IgD-negative memory B cell (primary cell): Measurements from ENCODE around the gene MRTFA. TPM values are rescaled to one million over a fixed set of nuclear protein-coding genes. Genes with fewer than 3 reads are reported as not detected.

Source experiments
- H3K27ac Mint-ChIP-seq, 3 donors: one replicate each; pipeline ENCODE4 v1.8.0; 2020 to 2022; ENCODE audit warnings: mild to moderate bottlenecking in 3 of 3, mixed read lengths in 3 of 3, moderate library complexity in 1 of 3
- H3K27me3 Mint-ChIP-seq: one replicate; pipeline ENCODE4 v1.8.0; 2021; ENCODE audit warnings: mixed read lengths
- H3K36me3 Mint-ChIP-seq: one replicate; pipeline ENCODE4 v1.8.0; 2020; ENCODE audit warnings: mild to moderate bottlenecking, mixed read lengths
- H3K4me1 Mint-ChIP-seq, 3 donors: one replicate each; pipeline ENCODE4 v1.8.0; 2020 to 2022; ENCODE audit warnings: mixed read lengths in 3 of 3, mild to moderate bottlenecking in 1 of 3
- H3K4me3 Mint-ChIP-seq, 4 donors: one replicate each; pipeline ENCODE4 v1.8.0; 2020 to 2022; ENCODE audit warnings: mild to moderate bottlenecking in 4 of 4, mixed read lengths in 4 of 4, moderate library complexity in 3 of 4
- H3K9me3 Mint-ChIP-seq, 3 donors: one replicate each; pipeline ENCODE4 v1.8.0; 2020 to 2021; ENCODE audit warnings: mixed read lengths in 3 of 3, mild to moderate bottlenecking in 1 of 3
- polyA plus RNA-seq: library from polyadenylated mRNA; unstranded; fragments of 300-500 nt; fragmentation: Illumina TruSeq; gene quantifications from one replicate; pipeline ENCODE4 v1.2.3, GENCODE V29; 2021

Gene MRTFA
- polyA plus RNA-seq, 1 donor from 2014 or later = 17.2 TPM

DNA sequence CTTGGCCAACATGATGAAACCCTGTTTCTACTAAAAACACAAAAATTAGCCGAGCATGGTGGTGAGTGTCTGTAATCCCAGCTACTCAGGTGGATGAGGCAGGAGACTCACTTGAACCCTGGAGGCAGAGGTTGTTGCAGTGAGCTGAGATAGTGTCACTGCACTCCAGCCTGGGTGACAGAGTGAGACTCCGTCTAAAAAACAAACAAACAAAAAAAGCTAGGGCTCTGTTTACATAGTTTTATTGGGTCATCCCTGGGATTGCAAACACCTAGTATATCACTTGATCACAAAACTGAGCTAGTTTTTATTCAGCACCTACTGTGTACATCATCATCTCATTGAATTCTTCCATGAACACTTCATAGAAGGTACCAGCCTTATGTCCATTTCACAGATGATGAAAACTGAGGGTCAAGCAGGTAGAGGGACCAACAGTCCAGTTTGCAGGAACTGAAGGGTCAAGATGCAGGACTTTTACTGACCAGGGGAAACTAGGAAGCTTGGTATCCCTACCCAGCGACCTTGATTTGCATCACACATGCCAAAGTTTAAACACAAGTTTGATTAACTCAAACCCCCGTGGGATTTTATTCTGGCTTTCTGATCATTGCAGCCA lies 9.2 kb upstream of the MRTFA start:
- Mint-ChIP-seq H3K4me1 (peaks cover 11 to 18% (median 14%) of the 10 kb centered on the region in 3 donors), H3K4me3 (peak overlapping the region in 1 of 4 donors; percentile 63), H3K9me3 (no peaks in the 10 kb centered on the region), H3K36me3 (peaks cover 1% of the 10 kb centered on the region), H3K27ac (peak overlapping the region in 1 of 3 donors; percentile 67), H3K27me3 (no peaks in the 10 kb centered on the region)

DNA sequence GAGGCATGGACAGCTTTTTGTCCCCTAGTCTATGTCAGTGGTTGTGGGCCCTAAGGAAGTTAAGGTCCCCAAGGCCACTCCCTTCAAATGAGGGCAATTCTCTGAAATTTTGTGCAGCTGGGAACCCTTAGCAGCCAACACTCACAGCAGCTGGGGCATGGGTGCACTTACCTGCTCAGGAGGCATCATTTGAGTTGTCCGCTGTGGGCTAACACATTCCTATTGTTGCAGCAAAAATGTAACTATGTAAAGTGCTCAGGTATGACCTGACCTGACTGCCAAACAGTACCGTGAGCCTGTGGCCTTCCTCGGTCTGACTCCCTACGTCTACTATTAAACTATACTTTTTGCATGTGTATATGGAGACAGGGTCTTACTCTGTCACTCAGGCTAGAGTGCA lies 5.8 kb upstream of the MRTFA start:
- H3K9me3 Mint-ChIP-seq = no peaks in the 10 kb centered on the region
- H3K36me3 Mint-ChIP-seq = peaks cover 1% of the 10 kb centered on the region
- no peak overlapping the region for H3K27ac Mint-ChIP-seq
- H3K27me3 Mint-ChIP-seq = no peaks in the 10 kb centered on the region
- peak overlapping the region in 1 of 4 donors; percentile 39 for H3K4me3 Mint-ChIP-seq
- peaks cover 7 to 12% (median 11%) of the 10 kb centered on the region in 3 donors for H3K4me1 Mint-ChIP-seq

DNA sequence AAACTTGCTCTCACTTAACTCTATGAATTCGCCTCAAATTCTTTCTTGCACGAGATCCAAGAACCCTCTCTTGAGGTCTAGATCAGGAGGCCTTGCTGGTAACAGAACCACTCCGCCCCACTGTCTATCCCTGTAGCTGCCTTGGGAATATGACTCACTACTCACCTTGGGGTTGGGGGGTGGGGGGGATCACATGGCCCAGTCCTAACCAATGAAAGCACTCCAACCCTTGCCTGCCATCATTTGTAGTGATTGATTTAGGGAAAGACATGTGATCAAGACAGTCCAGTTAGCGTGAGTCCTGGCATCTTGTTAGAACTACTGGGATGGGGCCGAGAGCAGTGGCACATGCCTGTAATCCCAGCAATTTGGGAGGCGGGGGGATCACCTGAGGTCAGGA lies 4.8 kb upstream of the MRTFA start:
- Mint-ChIP-seq H3K36me3 (peaks cover 1% of the 10 kb centered on the region), H3K27ac (no peak overlapping the region), H3K27me3 (no peaks in the 10 kb centered on the region), H3K4me1 (peaks cover 6 to 10% (median 9%) of the 10 kb centered on the region in 3 donors), H3K4me3 (peak overlapping the region in 1 of 4 donors; percentile 21), H3K9me3 (no peaks in the 10 kb centered on the region)

DNA sequence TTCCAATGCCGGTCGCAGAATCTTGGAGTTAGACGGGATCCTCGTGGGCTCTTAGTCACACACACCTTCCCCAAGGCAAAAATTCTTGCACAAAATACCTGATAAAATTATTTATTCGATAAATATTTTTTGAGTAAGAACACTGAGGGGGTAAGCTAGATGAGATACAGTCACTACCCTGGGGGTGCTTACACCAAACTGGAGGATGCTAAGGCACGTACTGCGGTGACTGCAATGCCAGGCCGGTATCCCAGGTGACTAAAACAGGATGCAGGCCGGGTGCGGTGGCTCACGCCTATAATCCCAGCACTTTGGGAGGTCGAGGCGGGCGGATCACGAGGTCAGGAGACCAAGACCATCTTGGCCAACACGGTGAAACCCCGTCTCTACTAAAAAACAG lies 1.7 kb upstream of the MRTFA start:
- Mint-ChIP-seq H3K27me3 (no peaks in the 10 kb centered on the region), H3K36me3 (peaks cover 2% of the 10 kb centered on the region), H3K9me3 (no peaks in the 10 kb centered on the region), H3K4me3 (peak overlapping the region; percentile 5 to 98 (median 94)), H3K27ac (peak overlapping the region in 1 of 3 donors; percentile 68), H3K4me1 (peaks cover 13 to 23% (median 22%) of the 10 kb centered on the region in 3 donors)

DNA sequence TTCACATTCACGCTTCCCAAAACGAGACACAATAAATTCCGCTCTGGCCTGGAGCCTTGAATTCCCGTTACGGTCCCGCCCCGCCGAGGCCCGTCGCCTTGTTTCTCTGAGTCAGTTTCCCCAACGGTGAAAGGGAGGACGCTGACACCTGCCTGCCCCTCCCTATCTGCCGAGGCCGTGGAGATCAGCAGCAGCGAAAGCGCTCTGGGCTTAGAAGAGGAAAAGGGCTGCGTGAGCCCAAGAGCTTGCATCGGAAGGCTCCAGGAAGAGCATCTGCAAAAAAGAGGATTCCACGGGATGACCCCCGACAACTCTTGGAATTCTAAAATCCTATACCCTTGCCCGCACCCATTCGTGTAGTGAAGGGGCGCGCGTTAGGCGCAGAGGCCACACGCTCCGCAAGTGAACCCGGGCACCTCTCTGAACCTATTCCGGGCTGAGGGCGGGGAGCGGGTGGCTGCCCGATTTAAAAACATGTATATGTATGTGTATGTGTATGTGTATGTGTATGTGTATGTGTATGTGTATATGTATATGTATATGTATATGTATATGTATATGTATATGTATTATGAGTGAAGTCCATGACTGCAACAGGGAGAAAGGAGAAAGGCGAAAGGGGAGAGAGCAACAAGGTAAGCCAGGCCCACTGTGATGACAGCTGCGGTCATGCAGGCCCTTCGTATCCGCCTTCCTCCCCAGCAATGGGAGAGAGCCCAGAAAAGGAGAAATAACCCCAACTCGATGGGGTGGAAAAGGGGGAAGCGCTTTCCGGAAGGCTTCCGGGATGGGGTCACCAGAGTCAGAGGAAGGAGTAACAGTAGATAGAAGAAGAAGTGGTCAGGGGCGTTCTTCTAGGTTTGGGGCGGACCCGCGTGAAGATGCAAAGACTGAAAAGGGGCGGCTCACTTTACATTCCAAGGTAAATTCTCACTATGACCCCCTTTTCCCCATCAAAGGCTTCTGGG lies 948 bp upstream of the MRTFA start:
- H3K4me1 Mint-ChIP-seq = peaks cover 18 to 26% (median 24%) of the 10 kb centered on the region in 3 donors
- peaks cover 1% of the 10 kb centered on the region for H3K36me3 Mint-ChIP-seq
- H3K27me3 Mint-ChIP-seq = no peaks in the 10 kb centered on the region
- no peaks in the 10 kb centered on the region for H3K9me3 Mint-ChIP-seq
- H3K27ac Mint-ChIP-seq = peak overlapping the region; percentile 68 to 96 (median 95)
- peak overlapping the region; percentile 90 to 98 (median 95) for H3K4me3 Mint-ChIP-seq

DNA sequence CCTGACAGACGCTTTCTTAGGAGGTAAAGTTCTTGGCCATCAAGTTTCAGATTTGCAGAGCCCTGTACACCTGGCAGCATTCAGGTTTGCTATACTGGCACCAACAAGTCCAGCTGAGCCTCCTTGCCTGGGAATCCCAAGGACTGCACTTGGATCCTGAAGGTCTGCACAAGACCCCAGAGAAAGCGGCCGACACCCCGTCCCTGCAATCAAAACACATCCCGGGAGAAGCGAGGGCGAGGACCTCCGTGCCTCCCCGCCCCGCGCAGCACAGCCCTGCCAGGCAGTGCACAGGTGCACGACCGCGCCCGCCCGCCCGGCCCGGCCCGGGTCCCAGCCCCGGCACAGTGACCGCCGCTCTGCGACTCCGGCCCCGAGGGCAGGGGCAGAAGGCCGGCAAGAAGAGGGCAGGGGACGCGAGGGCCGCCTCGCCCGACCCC lies 559 bp downstream of the MRTFA start:
- Mint-ChIP-seq H3K9me3 (no peaks in the 10 kb centered on the region), H3K4me3 (peak overlapping the region; percentile 90 to 97 (median 93)), H3K4me1 (peaks cover 29 to 35% (median 35%) of the 10 kb centered on the region in 3 donors), H3K36me3 (peaks cover 1% of the 10 kb centered on the region), H3K27me3 (no peaks in the 10 kb centered on the region), H3K27ac (peak overlapping the region; percentile 62 to 88 (median 81))

DNA sequence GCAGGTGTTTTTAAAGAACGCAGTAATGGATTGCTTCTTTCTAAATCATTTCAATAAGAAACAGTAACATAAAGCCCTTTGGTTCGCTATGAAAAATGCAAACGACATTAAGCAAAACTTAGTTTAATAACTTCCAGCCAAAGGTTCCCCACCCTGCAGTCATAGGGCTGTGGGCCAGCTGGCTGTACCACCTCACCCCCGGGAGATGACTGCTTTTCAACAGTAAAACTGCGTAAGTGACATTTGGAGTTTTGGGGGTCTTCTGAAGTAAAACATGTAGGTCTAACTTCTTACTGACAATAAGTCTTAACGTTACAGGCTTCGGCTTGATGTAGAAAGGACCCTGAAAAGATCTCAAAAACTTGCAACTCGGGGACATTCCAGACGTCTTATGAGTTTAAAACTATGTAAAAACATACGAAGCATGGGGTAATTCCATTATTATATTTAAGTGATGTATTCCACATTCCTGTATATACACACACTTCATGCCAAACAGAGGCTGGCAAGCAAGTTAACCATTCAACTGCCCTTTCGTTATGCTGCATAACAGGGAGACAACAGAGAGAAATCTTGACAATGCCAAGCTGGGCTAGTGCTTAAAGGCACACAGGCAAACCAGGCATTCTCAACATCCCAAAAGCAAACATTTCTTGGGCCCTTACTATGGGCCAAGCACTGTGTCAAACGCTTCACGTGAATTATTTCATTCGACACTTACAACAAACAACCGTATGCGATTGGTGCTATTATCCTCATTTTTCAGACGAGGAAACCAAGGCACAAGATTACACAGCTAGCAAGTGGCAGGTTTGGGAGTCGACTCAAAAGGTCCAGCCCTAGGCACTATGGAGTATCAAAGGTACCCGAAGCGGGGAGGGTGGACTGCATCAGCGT lies 1.2 kb downstream of the MRTFA start:
- Mint-ChIP-seq H3K27me3 (no peaks in the 10 kb centered on the region), H3K4me1 (peaks cover 31 to 36% (median 35%) of the 10 kb centered on the region in 3 donors), H3K36me3 (peaks cover 1% of the 10 kb centered on the region), H3K9me3 (no peaks in the 10 kb centered on the region), H3K4me3 (peak overlapping the region; percentile 90 to 97 (median 93)), H3K27ac (peak overlapping the region; percentile 62 to 88 (median 81))

DNA sequence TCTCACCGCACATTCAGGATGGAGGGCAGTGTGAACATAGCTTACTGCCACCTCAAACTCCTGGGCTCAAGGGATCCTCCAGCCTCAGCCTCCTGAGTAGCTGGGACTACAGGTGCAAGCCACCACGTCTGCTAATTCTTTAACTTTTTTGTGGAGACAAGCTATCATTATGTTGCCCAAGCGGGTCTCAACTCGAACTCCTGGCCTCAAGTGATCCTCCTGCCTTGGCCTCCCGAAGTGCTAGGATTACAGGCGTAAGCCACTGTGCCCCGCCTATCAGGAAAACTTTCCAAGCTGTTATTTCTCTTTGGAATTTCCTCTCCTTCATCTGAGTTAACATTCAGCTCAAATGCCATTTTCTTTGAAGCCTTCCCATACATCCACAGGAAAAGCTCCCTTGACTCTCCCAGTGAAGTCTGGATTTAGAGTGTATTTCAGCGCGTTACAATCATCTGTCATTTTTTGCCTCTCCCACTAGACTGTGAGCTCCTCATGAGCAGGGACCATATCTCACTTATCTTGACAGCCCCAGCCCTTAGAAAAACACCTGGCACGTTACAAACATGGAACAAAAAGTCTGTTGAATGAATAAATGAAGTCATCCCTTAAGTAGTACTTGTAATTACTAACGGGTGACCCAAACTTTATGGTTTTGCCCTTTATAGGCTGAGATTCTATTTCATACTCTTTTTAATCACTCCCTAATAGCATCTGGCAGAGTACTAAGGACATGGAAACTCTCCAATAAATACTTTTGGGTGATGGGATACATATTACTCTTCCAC lies 2.2 kb downstream of the MRTFA start:
- peak overlapping the region in 2 of 3 donors; percentile 1 to 81 for H3K27ac Mint-ChIP-seq
- peaks cover 31 to 38% (median 36%) of the 10 kb centered on the region in 3 donors for H3K4me1 Mint-ChIP-seq

DNA sequence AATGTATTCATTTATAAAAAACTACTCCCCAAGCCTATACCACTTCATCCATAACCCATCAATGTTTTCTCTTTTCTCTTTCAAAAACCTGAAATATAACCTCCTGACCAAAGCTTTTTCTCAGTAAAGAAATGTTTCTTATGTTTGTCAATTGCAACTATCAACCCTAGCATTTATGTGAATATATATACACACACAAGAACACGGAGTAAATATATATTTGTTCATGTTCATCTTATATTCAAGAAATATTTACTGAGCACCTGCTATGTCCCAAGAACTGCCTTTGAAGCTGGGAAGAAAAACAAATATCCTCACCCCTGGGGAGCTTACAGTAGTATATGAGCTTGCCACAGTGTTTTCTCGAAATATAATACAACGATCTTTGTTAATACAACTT lies 3.5 kb downstream of the MRTFA start:
- Mint-ChIP-seq H3K27ac (no peak overlapping the region), H3K4me3 (peak overlapping the region in 2 of 4 donors; percentile 14 to 63), H3K9me3 (no peaks in the 10 kb centered on the region), H3K36me3 (peaks cover 1% of the 10 kb centered on the region), H3K4me1 (peaks cover 41 to 48% (median 44%) of the 10 kb centered on the region in 3 donors), H3K27me3 (no peaks in the 10 kb centered on the region)

More for the DNA sequence above, 2.2 kb downstream of the MRTFA start:
- Mint-ChIP-seq H3K36me3 (peaks cover 1% of the 10 kb centered on the region), H3K27me3 (no peaks in the 10 kb centered on the region), H3K4me3 (peak overlapping the region in 3 of 4 donors; percentile 1 to 90 (median 63)), H3K9me3 (no peaks in the 10 kb centered on the region)

DNA sequence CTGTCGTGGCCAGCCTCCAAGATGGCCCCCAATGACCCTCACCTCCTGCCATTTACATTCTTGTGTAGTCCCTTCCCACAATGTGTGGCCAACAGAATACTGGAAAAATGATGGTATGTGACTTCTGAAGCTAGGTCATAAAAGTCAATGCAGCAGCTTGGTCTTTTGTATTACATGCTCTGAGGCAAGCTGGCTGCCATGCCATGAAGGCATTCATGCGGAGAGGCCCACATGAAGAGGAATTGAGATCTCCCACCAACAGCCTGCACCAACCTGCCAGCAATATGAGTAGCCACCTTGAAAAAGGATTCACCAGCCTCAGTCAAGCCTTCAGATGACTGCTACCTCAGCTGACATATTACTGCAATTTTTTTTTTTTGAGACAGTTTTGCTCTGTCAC lies 4.6 kb downstream of the MRTFA start:
- H3K27me3 Mint-ChIP-seq = no peaks in the 10 kb centered on the region
- H3K36me3 Mint-ChIP-seq = peaks cover 1% of the 10 kb centered on the region
- no peak overlapping the region for H3K27ac Mint-ChIP-seq
- H3K4me1 Mint-ChIP-seq = peaks cover 44 to 52% (median 45%) of the 10 kb centered on the region in 3 donors
- H3K9me3 Mint-ChIP-seq = no peaks in the 10 kb centered on the region
- no peak overlapping the region for H3K4me3 Mint-ChIP-seq

DNA sequence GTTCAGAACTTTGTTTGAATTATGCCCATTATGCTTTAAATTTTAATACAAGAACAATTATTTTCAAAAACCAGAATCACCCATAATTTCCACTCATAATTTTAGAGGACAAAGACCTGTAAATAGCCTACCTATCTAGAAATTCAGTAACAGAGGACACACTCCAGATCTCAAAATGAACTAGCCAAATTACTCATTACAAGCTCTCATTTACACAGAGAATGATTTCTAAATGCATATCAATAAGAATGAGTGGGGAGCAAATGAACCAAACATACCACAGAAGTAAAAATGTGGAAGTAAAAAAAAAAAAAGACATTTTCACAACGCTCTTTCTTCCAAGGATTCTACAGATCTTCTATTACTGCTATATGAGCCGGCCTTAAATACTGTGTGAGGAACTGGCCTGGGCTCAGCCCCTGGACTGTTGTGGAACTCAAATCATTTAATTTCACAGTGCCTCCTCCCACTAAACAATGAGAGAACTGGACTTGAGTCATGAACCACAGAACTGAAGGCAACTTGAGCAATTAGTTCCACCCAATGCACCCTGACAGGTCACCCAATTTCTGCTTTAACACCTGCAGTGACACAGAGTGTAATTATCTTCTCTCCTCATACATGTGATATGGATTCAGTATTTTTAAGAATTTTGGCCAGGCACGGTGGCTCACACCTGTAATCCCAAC lies 8.0 kb downstream of the MRTFA start:
- Mint-ChIP-seq H3K9me3 (no peaks in the 10 kb centered on the region), H3K27ac (no peak overlapping the region), H3K4me1 (peaks cover 26 to 43% (median 39%) of the 10 kb centered on the region in 3 donors), H3K4me3 (peak overlapping the region in 2 of 4 donors; percentile 8 to 83), H3K36me3 (no peaks in the 10 kb centered on the region), H3K27me3 (no peaks in the 10 kb centered on the region)

DNA sequence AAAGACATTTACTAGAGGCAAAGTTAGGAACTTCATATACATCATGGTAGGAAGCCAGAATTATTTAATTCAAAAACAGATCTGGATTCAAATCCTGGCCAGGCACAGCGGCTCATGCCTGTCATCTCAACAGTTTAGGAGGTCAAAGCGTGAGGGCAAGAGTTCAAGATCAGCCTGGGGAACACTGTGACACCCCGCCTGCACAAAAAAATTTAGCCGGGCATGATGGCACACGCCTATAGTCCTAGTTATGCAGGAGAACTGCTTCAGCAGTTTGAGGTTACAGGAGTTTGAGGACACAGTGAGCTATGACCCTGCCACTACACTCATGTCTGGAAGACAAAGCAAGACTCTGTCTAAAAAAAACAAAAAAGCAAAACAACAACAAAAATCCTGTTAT lies 8.9 kb downstream of the MRTFA start:
- peaks cover 0 to 3% (median 0%) of the 10 kb centered on the region in 3 donors for H3K9me3 Mint-ChIP-seq
- peaks cover 23 to 40% (median 38%) of the 10 kb centered on the region in 3 donors for H3K4me1 Mint-ChIP-seq
- H3K27ac Mint-ChIP-seq = no peak overlapping the region
- H3K4me3 Mint-ChIP-seq = no peak overlapping the region
- H3K27me3 Mint-ChIP-seq = no peaks in the 10 kb centered on the region
- peaks cover 2% of the 10 kb centered on the region for H3K36me3 Mint-ChIP-seq

DNA sequence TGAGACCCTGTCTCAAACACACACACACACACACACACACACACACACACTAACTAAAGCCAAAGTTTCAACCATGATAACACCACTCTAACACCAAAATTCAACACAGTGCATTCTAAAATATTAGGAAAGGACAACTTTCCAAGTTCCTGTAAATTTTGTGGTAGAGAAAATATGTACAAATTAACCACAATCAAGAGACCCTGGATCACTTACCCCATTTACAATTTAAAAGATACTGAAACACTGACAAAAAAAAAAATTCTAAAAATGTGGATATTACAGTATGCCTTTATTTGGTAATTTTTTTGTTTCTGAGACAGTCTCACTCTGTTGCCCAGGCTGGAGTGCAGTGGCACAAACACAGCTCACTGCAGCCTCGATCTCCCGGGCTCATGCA lies 9.7 kb downstream of the MRTFA start:
- H3K36me3 Mint-ChIP-seq = peaks cover 2% of the 10 kb centered on the region
- H3K27me3 Mint-ChIP-seq = no peaks in the 10 kb centered on the region
- H3K4me1 Mint-ChIP-seq = peaks cover 22 to 40% (median 38%) of the 10 kb centered on the region in 3 donors

More for the DNA sequence above, 9.7 kb downstream of the MRTFA start:
- H3K9me3 Mint-ChIP-seq = peaks cover 0 to 6% (median 0%) of the 10 kb centered on the region in 3 donors
- H3K27ac Mint-ChIP-seq = no peak overlapping the region
- no peak overlapping the region for H3K4me3 Mint-ChIP-seq
